Activated CD4-positive, alpha-beta memory T cell treated with anti-CD3 and anti-CD28 coated beads for 36 hours (primary cell): ENCODE data around the gene DSG2. TPM values are rescaled to one million over a fixed set of nuclear protein-coding genes. Genes with fewer than 3 reads are reported as not detected.

Source experiments
- CTCF ChIA-PET: fragments of 350-600 bp; sonication (Branson Sonifier 250); formaldehyde crosslinking; loops from one replicate; lab custom pipeline; 2021; ENCODE audit warnings: antibody characterized with exemption, inconsistent platforms; lab: Charles Lee
- POLR2A ChIA-PET: fragments of 350-600 bp; sonication (Branson Sonifier 250); formaldehyde crosslinking; loops from one replicate; lab custom pipeline; 2021; ENCODE audit warnings: antibody characterized with exemption; lab: Charles Lee
- DNase-seq: peaks from one replicate; pipeline ENCODE4 v3.0.0-alpha.2; 2020
- H3K27ac Mint-ChIP-seq: one replicate; pipeline ENCODE4 v1.8.0; 2021; ENCODE audit warnings: mixed read lengths
- H3K27me3 Mint-ChIP-seq: one replicate; pipeline ENCODE4 v1.8.0; 2021; ENCODE audit warnings: mixed read lengths
- H3K36me3 Mint-ChIP-seq: one replicate; pipeline ENCODE4 v1.8.0; 2021; ENCODE audit warnings: mixed read lengths
- H3K4me1 Mint-ChIP-seq: one replicate; pipeline ENCODE4 v1.8.0; 2021; ENCODE audit warnings: low read depth, mixed read lengths
- H3K4me3 Mint-ChIP-seq: one replicate; pipeline ENCODE4 v1.8.0; 2021; ENCODE audit warnings: mild to moderate bottlenecking, mixed read lengths
- H3K9me3 Mint-ChIP-seq: one replicate; pipeline ENCODE4 v1.8.0; 2021; ENCODE audit warnings: mixed read lengths
- intact Hi-C: fragments of 100-400 bp; cut with micrococcal nuclease; formaldehyde crosslinking; loops from one replicate; pipeline ENCODE4 v1.15.1; 2023
- total RNA-seq, 2 experiments: library from RNA; stranded (reverse); gene quantifications; one replicate each; pipeline ENCODE4 v1.2.3, GENCODE V29; 2021

DSG2 gene
- total RNA-seq, 2 experiments from 2014 or later: 0.19 to 0.31 TPM

DNA sequence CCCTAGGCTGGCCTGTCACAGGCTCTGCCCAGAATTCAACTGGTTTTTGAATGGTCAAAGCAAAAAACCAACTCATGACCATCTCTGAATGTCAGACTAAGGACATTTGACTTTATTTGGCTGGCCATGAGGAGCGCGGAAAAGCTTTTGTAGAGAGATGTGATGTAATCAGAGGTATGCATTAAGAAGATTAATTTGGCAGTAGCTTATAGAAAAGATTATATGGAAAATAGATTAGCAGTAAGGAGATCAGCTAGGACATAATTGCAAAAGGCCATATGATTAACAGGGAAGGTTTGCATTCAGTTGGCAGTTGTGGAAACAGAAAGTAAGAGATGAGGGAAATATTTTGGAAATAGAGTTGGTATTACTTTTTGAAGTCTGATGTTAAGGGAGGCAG, 81.4 kb downstream of the DSG2 start:
- ChIA-PET CTCF (interaction anchor here (1.5 kb wide), 1 partner anchor 16 kb away, joined by 3 read pairs; no protein-coding TSS in a partner anchor), POLR2A (no interaction called here)
- Mint-ChIP-seq H3K4me1 (no peaks in the 10 kb centered on the region), H3K9me3 (no peaks in the 10 kb centered on the region), H3K27ac (no peak overlapping the region), H3K27me3 (no peaks in the 10 kb centered on the region), H3K36me3 (no peaks in the 10 kb centered on the region), H3K4me3 (no peak overlapping the region)
- intact Hi-C loops: no loop called here
- no peak for DNase-seq

DNA sequence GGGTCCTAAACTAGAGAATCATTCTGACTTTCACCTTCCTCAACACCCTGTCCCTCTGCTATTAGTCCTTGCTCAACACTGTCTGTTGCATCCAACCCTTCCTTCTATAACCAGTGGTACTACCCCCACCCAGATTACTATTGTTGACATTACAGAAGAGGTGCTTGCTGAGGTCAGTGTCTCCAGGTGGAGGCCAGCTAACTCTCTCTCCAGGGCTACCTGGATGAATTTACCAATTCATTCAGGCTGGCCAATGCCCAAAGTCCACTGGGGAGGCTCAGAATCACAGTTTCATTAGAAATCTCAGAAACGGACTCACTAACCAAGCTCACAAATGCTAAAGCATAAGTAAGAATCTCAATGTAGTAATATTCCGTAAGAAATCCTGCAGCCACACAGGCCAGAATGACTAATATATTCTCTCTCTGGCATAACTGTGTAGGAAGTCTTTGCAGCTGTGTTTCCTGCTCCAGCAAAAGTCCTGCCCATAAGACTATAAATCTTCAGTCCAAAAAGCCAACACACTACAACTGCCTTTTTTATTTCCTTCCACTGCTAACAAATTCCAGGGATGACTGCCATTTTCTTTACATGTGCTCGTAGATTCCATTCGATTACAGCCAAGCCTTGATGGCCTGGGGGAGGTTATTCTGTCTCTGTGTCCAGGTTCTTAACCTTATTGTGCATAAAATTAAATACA, 83.7 kb downstream of the DSG2 start:
- ChIA-PET CTCF (interaction anchor here (0.8 kb wide), 1 partner anchor 141 kb away, joined by 3 read pairs; no protein-coding TSS in a partner anchor), POLR2A (no interaction called here)
- intact Hi-C loops: no loop called here
- H3K27ac Mint-ChIP-seq: no peak overlapping the region
- no peaks in the 10 kb centered on the region for H3K4me1 Mint-ChIP-seq
- no peaks in the 10 kb centered on the region for H3K36me3 Mint-ChIP-seq
- no peak for DNase-seq
- no peaks in the 10 kb centered on the region for H3K27me3 Mint-ChIP-seq
- H3K9me3 Mint-ChIP-seq: no peaks in the 10 kb centered on the region
- H3K4me3 Mint-ChIP-seq: no peak overlapping the region

- ChIA-PET POLR2A (no interaction called here), CTCF (no interaction called here)
- Mint-ChIP-seq H3K27ac (no peak overlapping the region), H3K4me3 (no peak overlapping the region), H3K27me3 (no peaks in the 10 kb centered on the region), H3K4me1 (no peaks in the 10 kb centered on the region), H3K9me3 (no peaks in the 10 kb centered on the region), H3K36me3 (no peaks in the 10 kb centered on the region)
- DNase-seq: no peak
- intact Hi-C loops: no loop called here
Measured at GRCh38 chr18:31583185-31583854, 85.3 kb downstream of the DSG2 start.

GRCh38 chr18:31585991-31586390, 88.0 kb downstream of the DSG2 start:
- Mint-ChIP-seq H3K4me1 (no peaks in the 10 kb centered on the region), H3K9me3 (no peaks in the 10 kb centered on the region), H3K4me3 (no peak overlapping the region), H3K27ac (no peak overlapping the region), H3K36me3 (no peaks in the 10 kb centered on the region), H3K27me3 (peaks cover 6% of the 10 kb centered on the region)
- no peak for DNase-seq
- ChIA-PET POLR2A (no interaction called here), CTCF (no interaction called here)
- intact Hi-C loops: no loop called here

DNA sequence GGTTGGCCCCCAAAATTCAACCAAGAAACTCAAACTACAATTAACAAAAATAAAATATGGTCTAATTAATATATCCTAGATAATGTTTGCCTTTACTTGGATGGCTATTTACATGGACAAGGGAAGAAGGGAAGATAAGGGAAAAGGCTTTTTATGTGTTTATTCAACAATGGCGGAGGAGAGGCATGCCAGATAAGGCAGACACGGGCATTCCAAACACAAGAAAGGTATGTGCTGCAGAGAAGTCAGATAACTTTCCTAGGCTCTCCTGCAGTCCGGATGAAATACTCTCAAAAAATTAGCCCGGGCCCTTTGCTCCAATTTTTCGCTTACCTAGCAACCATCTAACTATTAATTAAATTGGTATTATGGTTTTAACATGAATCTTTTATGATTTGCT, 88.6 kb downstream of the DSG2 start:
- Mint-ChIP-seq H3K4me3 (no peak overlapping the region), H3K36me3 (no peaks in the 10 kb centered on the region), H3K27me3 (peaks cover 6% of the 10 kb centered on the region), H3K9me3 (no peaks in the 10 kb centered on the region), H3K27ac (no peak overlapping the region), H3K4me1 (no peaks in the 10 kb centered on the region)
- ChIA-PET CTCF (no interaction called here), POLR2A (no interaction called here)
- DNase-seq: no peak
- intact Hi-C loops: no loop called here

GRCh38 chr18:31587529-31587928, 89.6 kb downstream of the DSG2 start:
- H3K27me3 Mint-ChIP-seq: peaks cover 9% of the 10 kb centered on the region
- no peak for DNase-seq
- no peaks in the 10 kb centered on the region for H3K9me3 Mint-ChIP-seq
- ChIA-PET CTCF (interaction anchor here (1.2 kb wide), 1 partner anchor 32 kb away, joined by 4 read pairs; no protein-coding TSS in a partner anchor), POLR2A (no interaction called here)
- no peaks in the 10 kb centered on the region for H3K4me1 Mint-ChIP-seq
- H3K36me3 Mint-ChIP-seq: no peaks in the 10 kb centered on the region
- no peak overlapping the region for H3K4me3 Mint-ChIP-seq
- no peak overlapping the region for H3K27ac Mint-ChIP-seq
- intact Hi-C loops: no loop called here

DNA sequence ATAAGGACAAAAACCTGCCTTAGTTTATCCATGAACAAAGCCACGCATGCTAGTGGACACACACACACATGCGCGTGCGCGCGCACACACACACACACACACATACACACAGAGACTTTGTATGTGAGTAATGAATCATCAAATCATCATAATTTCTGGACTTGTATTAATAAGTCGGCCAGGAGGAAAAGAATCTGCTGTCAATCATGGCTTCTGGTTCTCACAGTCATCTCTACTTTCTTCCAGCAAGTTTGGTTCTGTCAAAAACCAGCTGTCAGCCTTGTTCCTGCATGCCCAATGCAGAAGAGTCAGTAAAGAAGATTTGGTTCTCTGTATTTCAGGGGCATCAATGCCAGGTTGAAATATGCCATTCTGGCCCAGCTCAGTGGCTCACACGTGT, 92.6 kb downstream of the DSG2 start:
- no peaks in the 10 kb centered on the region for H3K9me3 Mint-ChIP-seq
- H3K27ac Mint-ChIP-seq: no peak overlapping the region
- no peaks in the 10 kb centered on the region for H3K36me3 Mint-ChIP-seq
- ChIA-PET CTCF (no interaction called here), POLR2A (no interaction called here)
- intact Hi-C loops: no loop called here
- H3K4me3 Mint-ChIP-seq: no peak overlapping the region
- DNase-seq: no peak
- no peaks in the 10 kb centered on the region for H3K4me1 Mint-ChIP-seq
- H3K27me3 Mint-ChIP-seq: peaks cover 13% of the 10 kb centered on the region

DNA sequence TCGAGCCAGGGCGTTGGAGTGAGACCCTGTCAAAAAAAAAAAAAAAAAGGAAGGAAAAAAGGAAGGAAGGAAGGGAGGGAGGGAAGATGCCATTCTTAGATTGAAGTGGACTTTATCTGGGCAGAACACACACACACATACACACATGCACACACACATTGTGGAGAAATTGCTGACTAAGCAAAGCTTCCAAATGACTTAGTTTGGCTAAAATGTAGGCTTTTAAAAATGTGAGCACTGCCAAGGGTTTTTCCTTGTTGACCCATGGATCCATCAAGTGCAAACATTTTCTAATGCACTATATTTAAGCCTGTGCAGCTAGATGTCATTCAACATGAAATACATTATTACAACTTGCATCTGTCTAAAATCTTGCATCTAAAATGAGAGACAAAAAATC, 93.1 kb downstream of the DSG2 start:
- intact Hi-C loops: no loop called here
- peaks cover 13% of the 10 kb centered on the region for H3K27me3 Mint-ChIP-seq
- POLR2A ChIA-PET: no interaction called here
- H3K9me3 Mint-ChIP-seq: no peaks in the 10 kb centered on the region
- DNase-seq: no peak
- H3K4me3 Mint-ChIP-seq: no peak overlapping the region
- CTCF ChIA-PET: no interaction called here
- no peak overlapping the region for H3K27ac Mint-ChIP-seq
- no peaks in the 10 kb centered on the region for H3K4me1 Mint-ChIP-seq
- H3K36me3 Mint-ChIP-seq: no peaks in the 10 kb centered on the region

DNA sequence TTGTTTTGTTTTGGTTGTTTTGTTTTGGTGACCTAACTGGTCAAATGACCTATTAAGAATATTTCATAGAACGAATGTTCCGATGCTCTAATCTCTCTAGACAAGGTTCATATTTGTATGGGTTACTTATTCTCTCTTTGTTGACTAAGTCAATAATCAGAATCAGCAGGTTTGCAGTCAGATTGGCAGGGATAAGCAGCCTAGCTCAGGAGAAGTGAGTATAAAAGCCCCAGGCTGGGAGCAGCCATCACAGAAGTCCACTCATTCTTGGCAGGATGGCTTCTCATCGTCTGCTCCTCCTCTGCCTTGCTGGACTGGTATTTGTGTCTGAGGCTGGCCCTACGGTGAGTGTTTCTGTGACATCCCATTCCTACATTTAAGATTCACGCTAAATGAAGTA, 93.7 kb downstream of the DSG2 start, which contains the start of gene TTR:
TSS of gene TTR (plus strand) at position 250 of the 400 bp plus-strand sequence. CDS start at position 276, 26 bp downstream.
- H3K27me3 Mint-ChIP-seq: peaks cover 13% of the 10 kb centered on the region
- ChIA-PET POLR2A (no interaction called here), CTCF (no interaction called here)
- DNase-seq: no peak
- H3K27ac Mint-ChIP-seq: no peak within 1 kb of the TSS
- H3K36me3 Mint-ChIP-seq: no peaks in the 10 kb centered on the region
- no peak within 1 kb of the TSS for H3K4me3 Mint-ChIP-seq
- H3K9me3 Mint-ChIP-seq: no peaks in the 10 kb centered on the region
- H3K4me1 Mint-ChIP-seq: no peaks in the 10 kb centered on the region
- intact Hi-C loops: no loop called here

DNA sequence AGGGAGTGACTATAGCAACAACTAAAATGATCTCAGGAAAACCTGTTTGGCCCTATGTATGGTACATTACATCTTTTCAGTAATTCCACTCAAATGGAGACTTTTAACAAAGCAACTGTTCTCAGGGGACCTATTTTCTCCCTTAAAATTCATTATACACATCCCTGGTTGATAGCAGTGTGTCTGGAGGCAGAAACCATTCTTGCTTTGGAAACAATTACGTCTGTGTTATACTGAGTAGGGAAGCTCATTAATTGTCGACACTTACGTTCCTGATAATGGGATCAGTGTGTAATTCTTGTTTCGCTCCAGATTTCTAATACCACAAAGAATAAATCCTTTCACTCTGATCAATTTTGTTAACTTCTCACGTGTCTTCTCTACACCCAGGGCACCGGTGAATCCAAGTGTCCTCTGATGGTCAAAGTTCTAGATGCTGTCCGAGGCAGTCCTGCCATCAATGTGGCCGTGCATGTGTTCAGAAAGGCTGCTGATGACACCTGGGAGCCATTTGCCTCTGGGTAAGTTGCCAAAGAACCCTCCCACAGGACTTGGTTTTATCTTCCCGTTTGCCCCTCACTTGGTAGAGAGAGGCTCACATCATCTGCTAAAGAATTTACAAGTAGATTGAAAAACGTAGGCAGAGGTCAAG, 94.7 kb downstream of the DSG2 start:
- H3K4me1 Mint-ChIP-seq: no peaks in the 10 kb centered on the region
- intact Hi-C loops: no loop called here
- no peak for DNase-seq
- CTCF ChIA-PET: no interaction called here
- H3K36me3 Mint-ChIP-seq: no peaks in the 10 kb centered on the region
- no peak overlapping the region for H3K27ac Mint-ChIP-seq
- peaks cover 13% of the 10 kb centered on the region for H3K27me3 Mint-ChIP-seq
- POLR2A ChIA-PET: no interaction called here
- no peaks in the 10 kb centered on the region for H3K9me3 Mint-ChIP-seq
- H3K4me3 Mint-ChIP-seq: no peak overlapping the region

- ChIA-PET POLR2A (no interaction called here), CTCF (no interaction called here)
- no peak for DNase-seq
- intact Hi-C loops: no loop called here
- H3K27me3 Mint-ChIP-seq: peaks cover 14% of the 10 kb centered on the region
- no peaks in the 10 kb centered on the region for H3K36me3 Mint-ChIP-seq
- H3K4me1 Mint-ChIP-seq: no peaks in the 10 kb centered on the region
- no peaks in the 10 kb centered on the region for H3K9me3 Mint-ChIP-seq
- H3K4me3 Mint-ChIP-seq: no peak overlapping the region
- no peak overlapping the region for H3K27ac Mint-ChIP-seq
Measured at GRCh38 chr18:31595121-31595771, 97.3 kb downstream of the DSG2 start.
